Endometrial microvascular endothelial cells (primary cell): ENCODE results near the gene RGS16. TPM values are rescaled to one million over a fixed set of nuclear protein-coding genes. Genes with fewer than 3 reads are reported as not detected.

Source experiments
- in situ Hi-C: cut with HindIII; loops from 2 replicates; pipeline ENCODE4 v1.10.0; 2017; ENCODE audit warnings: low sequenced_read_pairs, low pct_unique_long_range_greater_than_20kb; ENCODE audit errors: inconsistent ontology term
- total RNA-seq: library from RNA; depleted of rRNA; stranded (reverse); fragments of >200 nt; gene quantifications from one replicate; pipeline ENCODE4 v1.2.3, GENCODE V29; 2015; ENCODE audit errors: inconsistent ontology term

The RGS16 gene
- total RNA-seq, 1 donor from 2014 or later, result not detected

GRCh38 chr1:182614796-182615454, 10.7 kb upstream of the RGS16 start:
- in situ Hi-C loops, result no loop called here

- in situ Hi-C loops, result no loop called here
Observed at GRCh38 chr1:182611787-182612186, 7.6 kb upstream of the RGS16 start.

GRCh38 chr1:182611326-182611725, 7.1 kb upstream of the RGS16 start:
- in situ Hi-C loops, result no loop called here

- in situ Hi-C loops, result no loop called here
Observed at GRCh38 chr1:182610606-182611194, 6.5 kb upstream of the RGS16 start.

- in situ Hi-C loops, result no loop called here
Observed at GRCh38 chr1:182608845-182609610, 4.8 kb upstream of the RGS16 start.

GRCh38 chr1:182608236-182608635, 4.0 kb upstream of the RGS16 start:
- in situ Hi-C loops, result no loop called here

- in situ Hi-C loops, result no loop called here
Observed at GRCh38 chr1:182607566-182607965, 3.4 kb upstream of the RGS16 start.

- in situ Hi-C loops, result no loop called here
Observed at GRCh38 chr1:182603646-182604174, 479 bp downstream of the RGS16 start.

GRCh38 chr1:182602935-182603645, 1.1 kb downstream of the RGS16 start:
- in situ Hi-C loops, result no loop called here

GRCh38 chr1:182601913-182602312, 2.3 kb downstream of the RGS16 start:
- in situ Hi-C loops, result no loop called here

GRCh38 chr1:182601416-182601786, 2.8 kb downstream of the RGS16 start:
- in situ Hi-C loops, result no loop called here

GRCh38 chr1:182600745-182601415, 3.3 kb downstream of the RGS16 start:
- in situ Hi-C loops, result no loop called here

- in situ Hi-C loops, result no loop called here
Observed at GRCh38 chr1:182600036-182600713, 4.0 kb downstream of the RGS16 start.

GRCh38 chr1:182599339-182599738, 4.8 kb downstream of the RGS16 start:
- in situ Hi-C loops, result loop anchor here (10.0 kb wide), 1 partner anchor 185 kb away; the partner anchor contains the start of gene NPL

GRCh38 chr1:182598296-182598695, 5.9 kb downstream of the RGS16 start:
- in situ Hi-C loops, result loop anchor here (10.0 kb wide), 1 partner anchor 187 kb away; the partner anchor contains the start of gene NPL

GRCh38 chr1:182596934-182597333, 7.3 kb downstream of the RGS16 start:
- in situ Hi-C loops, result loop anchor here (10.0 kb wide), 1 partner anchor 188 kb away; the partner anchor contains the start of gene NPL

- in situ Hi-C loops, result loop anchor here (10.0 kb wide), 1 partner anchor 189 kb away; the partner anchor contains the start of gene NPL
Observed at GRCh38 chr1:182595641-182596240, 8.4 kb downstream of the RGS16 start.
